HEK293 (cell line): ENCODE results near the gene SPEF1.

Source experiments
- BCL11A ChIP-seq: fragments of 450-650 bp; formaldehyde crosslinking; IDR thresholded peaks from 2 replicates; pipeline ENCODE4 v1.5.1; 2016; ENCODE audit warnings: low read depth, missing biosample characterization, missing genetic modification characterization
- IKZF3 ChIP-seq: fragments of 450-650 bp; IDR thresholded peaks from 2 replicates; pipeline ENCODE4 v1.5.0; 2018; ENCODE audit warnings: missing biosample characterization, mild to moderate bottlenecking, missing genetic modification characterization, moderate library complexity
- KLF1 ChIP-seq: fragments of 450-650 bp; formaldehyde crosslinking; IDR thresholded peaks from 2 replicates; pipeline ENCODE4 v1.5.1; 2016; ENCODE audit warnings: missing biosample characterization, missing genetic modification characterization
- KLF16 ChIP-seq: fragments of 450-650 bp; formaldehyde crosslinking; IDR thresholded peaks from 2 replicates; pipeline ENCODE4 v1.5.1; 2017; ENCODE audit warnings: missing biosample characterization, missing genetic modification characterization
- PRDM1 ChIP-seq: fragments of 450-650 bp; formaldehyde crosslinking; IDR thresholded peaks from 2 replicates; pipeline ENCODE4; 2016; ENCODE audit warnings: missing biosample characterization, missing genetic modification characterization
- PRDM10 ChIP-seq: fragments of 450-650 bp; formaldehyde crosslinking; IDR thresholded peaks from 2 replicates; pipeline ENCODE4 v1.5.1; 2016; ENCODE audit warnings: missing biosample characterization, missing genetic modification characterization
- ZBTB11 ChIP-seq: fragments of 450-650 bp; formaldehyde crosslinking; conservative IDR thresholded peaks from 2 replicates; pipeline ENCODE4 v1.5.1; 2016; ENCODE audit warnings: low read depth, missing biosample characterization, missing genetic modification characterization
- ZBTB17 ChIP-seq: fragments of 450-650 bp; formaldehyde crosslinking; IDR thresholded peaks from 2 replicates; pipeline ENCODE4 v1.5.1; 2016; ENCODE audit warnings: missing biosample characterization, missing genetic modification characterization
- ZBTB21 ChIP-seq: fragments of 450-650 bp; formaldehyde crosslinking; IDR thresholded peaks from 2 replicates; pipeline ENCODE4 v1.5.1; 2017; ENCODE audit warnings: missing biosample characterization, missing genetic modification characterization
- ZBTB48 ChIP-seq: fragments of 450-650 bp; formaldehyde crosslinking; IDR thresholded peaks from 2 replicates; pipeline ENCODE4 v1.5.1; 2016; ENCODE audit warnings: missing biosample characterization, missing genetic modification characterization
- ZNF132 ChIP-seq: fragments of 450-650 bp; formaldehyde crosslinking; IDR thresholded peaks from 2 replicates; pipeline ENCODE4 v1.5.1; 2017; ENCODE audit warnings: missing biosample characterization, missing genetic modification characterization, borderline replicate concordance
- ZNF2 ChIP-seq: fragments of 450-650 bp; formaldehyde crosslinking; IDR thresholded peaks from 2 replicates; pipeline ENCODE4 v1.5.1; 2016; ENCODE audit warnings: missing biosample characterization, missing genetic modification characterization
- ZNF24 ChIP-seq: fragments of 450-650 bp; formaldehyde crosslinking; IDR thresholded peaks from 2 replicates; pipeline ENCODE4 v1.5.1; 2016; ENCODE audit warnings: missing biosample characterization, missing genetic modification characterization
- ZNF26 ChIP-seq: fragments of 450-650 bp; formaldehyde crosslinking; IDR thresholded peaks from 2 replicates; pipeline ENCODE4 v1.5.1; 2016; ENCODE audit warnings: missing biosample characterization, missing genetic modification characterization
- ZNF335 ChIP-seq: fragments of 450-650 bp; formaldehyde crosslinking; conservative IDR thresholded peaks from 2 replicates; pipeline ENCODE4 v1.5.1; 2016; ENCODE audit warnings: missing biosample characterization, missing genetic modification characterization
- ZNF350 ChIP-seq: fragments of 450-650 bp; formaldehyde crosslinking; IDR thresholded peaks from 2 replicates; pipeline ENCODE4 v1.5.0; 2017; ENCODE audit warnings: missing biosample characterization, mild to moderate bottlenecking, missing genetic modification characterization
- ZNF391 ChIP-seq: fragments of 450-650 bp; formaldehyde crosslinking; IDR thresholded peaks from 2 replicates; pipeline ENCODE4 v1.5.1; 2016; ENCODE audit warnings: low read depth, missing biosample characterization, missing genetic modification characterization, borderline replicate concordance
- ZNF518A ChIP-seq: fragments of 450-650 bp; formaldehyde crosslinking; conservative IDR thresholded peaks from 2 replicates; pipeline ENCODE4 v1.5.1; 2016; ENCODE audit warnings: low read depth, missing biosample characterization, missing genetic modification characterization
- ZNF629 ChIP-seq: fragments of 450-650 bp; formaldehyde crosslinking; IDR thresholded peaks from 2 replicates; pipeline ENCODE4 v1.5.1; 2017; ENCODE audit warnings: missing biosample characterization, missing genetic modification characterization
- ZNF664 ChIP-seq: fragments of 450-650 bp; formaldehyde crosslinking; IDR thresholded peaks from 2 replicates; pipeline ENCODE4 v1.5.1; 2016; ENCODE audit warnings: missing biosample characterization, missing genetic modification characterization
- ZNF670 ChIP-seq: fragments of 450-650 bp; formaldehyde crosslinking; IDR thresholded peaks from 2 replicates; pipeline ENCODE4 v1.5.1; 2016; ENCODE audit warnings: missing biosample characterization, missing genetic modification characterization, low read depth
- ZNF76 ChIP-seq: fragments of 450-650 bp; formaldehyde crosslinking; IDR thresholded peaks from 2 replicates; pipeline ENCODE4; 2016; ENCODE audit warnings: low read depth, missing biosample characterization, missing genetic modification characterization, borderline replicate concordance
- ZSCAN4 ChIP-seq: fragments of 450-650 bp; formaldehyde crosslinking; IDR thresholded peaks from 2 replicates; pipeline ENCODE4 v1.5.1; 2017; ENCODE audit warnings: missing biosample characterization, missing genetic modification characterization

SPEF1 gene

GRCh38 chr20:3820048-3820900, 39.0 kb upstream of the SPEF1 start, which contains the start of gene AP5S1 (continued):
- TF ChIP-seq ZNF629 (tag by site-specific recombination) (peak; percentile 99), ZNF350 (tag by site-specific recombination) (no peak), PRDM1 (no peak), ZBTB11 (tag by site-specific recombination) (peak; percentile 80), ZSCAN4 (tag by site-specific recombination) (no peak), IKZF3 (peak; percentile 65), BCL11A (tag by site-specific recombination) (peak; percentile 93), KLF16 (peak; percentile 30), PRDM10 (tag by site-specific recombination) (peak; percentile 94), ZNF76 (peak; percentile 97), ZNF518A (tag by site-specific recombination) (no peak), ZNF664 (tag by site-specific recombination) (peak; percentile 48; the same call in 1 of the 2 replicates), KLF1 (tag by site-specific recombination) (peak; percentile 80), ZNF670 (tag by site-specific recombination) (no peak), ZBTB21 (peak; percentile 97), ZNF132 (no peak), ZNF2 (tag by site-specific recombination) (peak; percentile 90), ZNF391 (tag by site-specific recombination) (peak; percentile 44; the same call in 1 of the 2 replicates), ZNF335 (tag by site-specific recombination) (peak; percentile 99), ZNF26 (tag by site-specific recombination) (no peak), ZNF24 (tag by site-specific recombination) (peak; percentile 84; the same call in 1 of the 2 replicates), ZBTB48 (peak; percentile 66; the same call in 1 of the 2 replicates), ZBTB17 (tag by site-specific recombination) (peak; percentile 90)
